ENCODE data around the gene NTF3.

DNA sequence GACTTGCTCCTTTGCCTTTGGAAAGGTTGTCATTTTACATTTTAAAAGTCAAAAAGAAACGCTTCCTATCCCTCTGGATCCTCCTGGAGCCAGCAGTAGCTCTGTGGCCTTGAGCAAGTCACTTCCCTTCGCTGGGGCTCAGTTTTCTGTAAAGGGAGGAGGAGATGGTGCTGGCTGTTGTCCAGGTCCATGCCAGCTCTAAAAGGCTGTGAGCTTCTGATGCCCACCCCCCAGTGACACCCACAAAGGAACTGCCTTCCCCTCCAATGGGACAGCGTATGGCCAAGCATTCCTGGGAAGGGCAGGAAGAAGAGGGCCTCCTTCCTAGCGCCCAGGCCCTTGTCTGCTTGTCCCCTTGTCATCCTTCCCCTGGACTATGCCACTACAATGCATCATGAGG, 81.5 kb downstream of the NTF3 start:
- TF ChIP-seq POLR2A (IDR thresholded peaks at IDR 0.05) (no peak), EP300 (IDR thresholded peaks at IDR 0.05) (no peak)
